ENCODE measurements around the gene ARHGEF17. TPM values are rescaled to one million over a fixed set of nuclear protein-coding genes. Genes with fewer than 3 reads are reported as not detected.

ARHGEF17 gene
- polyA plus RNA-seq, 3 donors, result 0.16 to 1.2 (median 0.55) TPM

GRCh38 chr11:73316422-73316821, 8.3 kb downstream of the ARHGEF17 start:
- peaks cover 28% of the 10 kb centered on the region for H3K4me1 Mint-ChIP-seq

GRCh38 chr11:73317373-73317772, 9.3 kb downstream of the ARHGEF17 start:
- H3K4me1 ChIP-seq (ENCODE audit: control insufficient read depth in 1 of 2, insufficient read depth in 2 of 2, low read length in 2 of 2), result peaks cover 16 to 29% of the 10 kb centered on the region in 2 donors
- no peaks in the 10 kb centered on the region for H3K9me3 ChIP-seq (replicated peaks in 1 of 2; ENCODE audit: control insufficient read depth in 1 of 2, insufficient read depth in 1 of 2, low read length in 2 of 2)
- no peaks in the 10 kb centered on the region for H4K20me1 ChIP-seq (ENCODE audit: insufficient read depth, low read length)
- intact Hi-C loops (cut with micrococcal nuclease), result no loop called here
- no peaks in the 10 kb centered on the region for H3K79me2 ChIP-seq (ENCODE audit: insufficient read depth, low read length)
- peaks cover 0 to 6% (median 0%) of the 10 kb centered on the region in 7 donors for H3K9me3 Mint-ChIP-seq
- peaks cover 35% of the 10 kb centered on the region for H3K4me1 Mint-ChIP-seq
- 100% methylated on average over 2 of the region's 4 CpGs for WGBS (ENCODE audit: insufficient coverage)
- no peak for TF ChIP-seq CTCF (IDR thresholded peaks at IDR 0.05)
- H3K9ac ChIP-seq (ENCODE audit: insufficient read depth, low read length, poor library complexity, severe bottlenecking), result no peak overlapping the region
- no peak overlapping the region for H3K27ac ChIP-seq (ENCODE audit: low read depth in 1 of 2, low read length in 2 of 2)
- no peak overlapping the region for H3K4me3 ChIP-seq (replicated peaks in 1 of 3; ENCODE audit: low read depth in 2 of 3, low read length in 3 of 3)
- H3K27me3 Mint-ChIP-seq (ENCODE audit: low read depth in 3 of 3), result peaks cover 4 to 11% (median 6%) of the 10 kb centered on the region in 3 donors
- no peak overlapping the region for H2AFZ ChIP-seq (ENCODE audit: insufficient read depth, low read depth, low read length, poor library complexity, severe bottlenecking)
- no peak for DNase-seq
- H3K4me2 ChIP-seq (replicated peaks; ENCODE audit: extremely low read depth, low read length, poor library complexity, severe bottlenecking), result no peak overlapping the region
- no peaks in the 10 kb centered on the region for H3K36me3 ChIP-seq (replicated peaks in 1 of 2; ENCODE audit: control insufficient read depth in 1 of 2, insufficient read depth in 2 of 2, low read length in 2 of 2)
- peaks cover 0 to 5% of the 10 kb centered on the region in 2 donors for H3K27me3 ChIP-seq (ENCODE audit: control insufficient read depth in 2 of 2, insufficient read depth in 2 of 2, low read length in 2 of 2)
- H3K36me3 Mint-ChIP-seq, result peaks cover 0 to 10% of the 10 kb centered on the region in 2 donors
- no peak overlapping the region for H3K27ac Mint-ChIP-seq
- H3K4me3 Mint-ChIP-seq, result no peak overlapping the region

More at GRCh38 chr11:73316422-73316821, 8.3 kb downstream of the ARHGEF17 start:
- Histone ChIP-seq H3K27ac (ENCODE audit: low read depth in 1 of 2, low read length in 2 of 2) (no peak overlapping the region), H3K36me3 (replicated peaks in 1 of 2; ENCODE audit: control insufficient read depth in 1 of 2, insufficient read depth in 2 of 2, low read length in 2 of 2) (no peaks in the 10 kb centered on the region), H2AFZ (ENCODE audit: insufficient read depth, low read depth, low read length, poor library complexity, severe bottlenecking) (no peak overlapping the region), H3K79me2 (ENCODE audit: insufficient read depth, low read length) (no peaks in the 10 kb centered on the region), H3K9ac (ENCODE audit: insufficient read depth, low read length, poor library complexity, severe bottlenecking) (no peak overlapping the region), H3K4me2 (replicated peaks; ENCODE audit: extremely low read depth, low read length, poor library complexity, severe bottlenecking) (no peak overlapping the region), H3K4me1 (ENCODE audit: control insufficient read depth in 1 of 2, insufficient read depth in 2 of 2, low read length in 2 of 2) (peaks cover 11 to 19% of the 10 kb centered on the region in 2 donors), H3K4me3 (replicated peaks in 1 of 3; ENCODE audit: low read depth in 2 of 3, low read length in 3 of 3) (no peak overlapping the region), H3K9me3 (replicated peaks in 1 of 2; ENCODE audit: control insufficient read depth in 1 of 2, insufficient read depth in 1 of 2, low read length in 2 of 2) (no peaks in the 10 kb centered on the region), H4K20me1 (ENCODE audit: insufficient read depth, low read length) (no peaks in the 10 kb centered on the region), H3K27me3 (ENCODE audit: control insufficient read depth in 2 of 2, insufficient read depth in 2 of 2, low read length in 2 of 2) (no peaks in the 10 kb centered on the region)
- intact Hi-C loops (cut with micrococcal nuclease), result no loop called here
- no peak overlapping the region for H3K27ac Mint-ChIP-seq
- peaks cover 0 to 7% of the 10 kb centered on the region in 2 donors for H3K36me3 Mint-ChIP-seq
- no peak for TF ChIP-seq CTCF (IDR thresholded peaks at IDR 0.05)
- H3K9me3 Mint-ChIP-seq, result peaks cover 0 to 4% (median 0%) of the 10 kb centered on the region in 7 donors
- 100% methylated on average over 1 of the region's 1 CpG for WGBS (ENCODE audit: insufficient coverage)
- no peak overlapping the region for H3K4me3 Mint-ChIP-seq
- no peak for DNase-seq
- H3K27me3 Mint-ChIP-seq (ENCODE audit: low read depth in 3 of 3), result peaks cover under 1 to 12% (median 8%) of the 10 kb centered on the region in 3 donors
